Epithelial cell of prostate (primary cell): ENCODE data around the gene ASIC1.
"Not testable (repeated sequence)": the region's sequence is repeated elsewhere in the genome, so short reads cannot be mapped to it uniquely, and the experiment has no call there.

Source experiments
- DNase-seq: peaks from one replicate; pipeline ENCODE4 v3.0.0-alpha.2; 2011; ENCODE audit warnings: low read depth, low spot score
- H3K27ac ChIP-seq: fragments of 450-650 bp; 2 replicates; pipeline ENCODE4 v1.5.1; 2017; ENCODE audit warnings: mild to moderate bottlenecking

Gene ASIC1

DNA sequence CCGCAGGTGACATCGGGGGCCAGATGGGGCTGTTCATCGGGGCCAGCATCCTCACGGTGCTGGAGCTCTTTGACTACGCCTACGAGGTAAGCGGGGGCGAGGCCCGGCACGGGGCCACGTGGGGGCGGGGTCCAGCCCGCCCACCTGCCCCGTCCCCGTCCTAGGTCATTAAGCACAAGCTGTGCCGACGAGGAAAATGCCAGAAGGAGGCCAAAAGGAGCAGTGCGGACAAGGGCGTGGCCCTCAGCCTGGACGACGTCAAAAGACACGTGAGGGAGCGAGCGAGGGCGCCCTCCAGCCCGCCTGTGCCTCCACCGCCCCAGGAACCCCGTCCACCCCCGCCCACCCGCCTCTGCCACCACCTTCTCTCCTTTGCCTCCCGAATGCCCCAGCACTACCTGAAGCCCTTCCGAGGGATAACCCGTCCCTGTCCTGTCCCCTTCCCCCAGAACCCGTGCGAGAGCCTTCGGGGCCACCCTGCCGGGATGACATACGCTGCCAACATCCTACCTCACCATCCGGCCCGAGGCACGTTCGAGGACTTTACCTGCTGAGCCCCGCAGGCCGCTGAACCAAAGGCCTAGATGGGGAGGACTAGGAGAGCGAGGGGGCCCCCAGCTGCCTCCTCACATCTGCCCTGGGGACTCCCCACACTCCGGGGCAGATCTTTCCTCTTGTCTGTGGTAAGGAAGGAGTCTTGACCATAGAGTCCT, 23.9 kb downstream of the ASIC1 start:
- no peak for DNase-seq
- H3K27ac ChIP-seq: no peak overlapping the region

DNA sequence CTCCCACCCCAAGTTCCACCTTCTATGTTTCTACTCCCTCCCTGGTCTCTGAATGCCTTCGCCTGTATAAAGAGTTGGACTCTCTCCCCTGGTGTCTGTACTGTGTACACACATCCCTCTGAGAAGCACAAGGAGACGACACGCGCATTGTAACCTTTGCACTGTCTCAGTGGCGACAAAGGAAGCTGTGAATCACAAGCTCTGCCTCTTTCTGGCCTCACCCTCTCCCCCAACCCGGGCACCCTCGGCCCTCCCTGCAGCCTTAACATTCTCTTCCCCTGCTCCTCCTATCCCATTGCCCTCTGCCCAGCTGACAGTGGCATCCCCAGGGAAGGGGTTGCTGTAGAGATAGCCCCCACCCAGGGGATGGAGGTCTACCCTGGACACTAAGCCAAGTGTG, 25.2 kb downstream of the ASIC1 start:
- DNase-seq: no peak
- H3K27ac ChIP-seq: no peak overlapping the region

DNA sequence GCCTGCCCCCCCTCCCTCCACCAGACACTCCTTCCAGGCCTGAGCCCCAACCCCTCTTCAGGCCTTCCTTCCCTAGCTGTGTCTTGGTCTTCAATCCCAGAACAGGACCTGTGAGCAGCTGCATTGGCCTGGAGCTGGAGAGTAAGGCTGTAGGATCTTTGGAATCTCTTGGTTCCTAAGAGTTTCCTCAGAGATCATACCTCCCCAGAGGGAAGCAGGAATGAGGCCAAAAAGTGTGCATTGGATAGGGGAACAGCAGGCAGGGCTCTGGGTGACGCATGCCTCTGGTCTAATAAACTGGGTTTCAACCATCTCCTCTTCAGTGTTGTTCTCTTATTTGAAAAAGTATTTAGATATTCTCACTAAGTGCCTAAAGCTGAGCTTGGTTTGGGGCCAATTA, 25.9 kb downstream of the ASIC1 start:
- DNase-seq: no peak
- H3K27ac ChIP-seq: no peak overlapping the region

DNA sequence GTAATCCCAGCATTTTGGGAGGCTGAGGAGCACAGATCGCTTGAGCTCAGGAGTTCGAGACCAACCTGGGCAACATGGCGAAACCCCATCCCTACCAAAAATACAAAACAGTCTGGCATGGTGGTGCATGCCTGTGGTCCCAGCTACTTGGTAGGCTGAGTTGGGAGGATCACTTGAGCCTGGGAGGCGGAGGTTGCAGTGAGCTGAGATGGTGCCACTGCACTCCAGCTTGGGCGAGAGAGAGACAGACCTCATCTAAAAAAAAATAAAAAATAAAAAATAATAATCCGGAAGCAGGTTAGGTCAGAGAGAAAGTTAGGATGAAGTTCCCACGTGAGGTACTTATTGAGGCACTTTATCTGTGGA, 27.0 kb downstream of the ASIC1 start:
- not testable (repeated sequence) for DNase-seq
- H3K27ac ChIP-seq: peak overlapping the region; percentile 100

GRCh38 chr12:50084775-50085614, 27.6 kb downstream of the ASIC1 start, which contains the start of gene SMARCD1:
Gene SMARCD1 (plus strand): TSS chr12:50085342. CDS start chr12:50085370, 28 bp downstream.
- no peak for DNase-seq
- peak within 1 kb of the TSS; percentile 100 for H3K27ac ChIP-seq

GRCh38 chr12:50085615-50086072, 28.2 kb downstream of the ASIC1 start:
- peak overlapping the region; percentile 100 for H3K27ac ChIP-seq
- DNase-seq: no peak

GRCh38 chr12:50086148-50086547, 28.8 kb downstream of the ASIC1 start:
- H3K27ac ChIP-seq: peak overlapping the region; percentile 100
- DNase-seq: no peak

DNA sequence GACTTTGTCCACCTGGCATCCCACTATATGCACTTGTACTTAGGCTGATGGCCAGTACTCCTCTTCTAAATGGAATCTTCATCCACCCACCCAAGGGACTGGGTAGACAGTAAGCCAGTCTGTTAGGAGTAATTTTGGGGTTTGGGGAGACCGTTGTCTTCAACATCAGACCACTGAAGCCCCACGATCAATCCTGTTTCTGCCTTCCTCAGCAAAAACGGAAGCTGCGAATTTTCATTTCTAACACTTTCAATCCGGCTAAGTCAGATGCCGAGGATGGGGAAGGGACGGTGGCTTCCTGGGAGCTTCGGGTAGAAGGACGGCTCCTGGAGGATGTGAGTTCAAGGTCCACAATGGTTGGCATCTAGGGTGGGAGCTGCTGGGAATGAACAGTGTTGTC, 29.8 kb downstream of the ASIC1 start:
- H3K27ac ChIP-seq: peak overlapping the region; percentile 100
- no peak for DNase-seq

DNA sequence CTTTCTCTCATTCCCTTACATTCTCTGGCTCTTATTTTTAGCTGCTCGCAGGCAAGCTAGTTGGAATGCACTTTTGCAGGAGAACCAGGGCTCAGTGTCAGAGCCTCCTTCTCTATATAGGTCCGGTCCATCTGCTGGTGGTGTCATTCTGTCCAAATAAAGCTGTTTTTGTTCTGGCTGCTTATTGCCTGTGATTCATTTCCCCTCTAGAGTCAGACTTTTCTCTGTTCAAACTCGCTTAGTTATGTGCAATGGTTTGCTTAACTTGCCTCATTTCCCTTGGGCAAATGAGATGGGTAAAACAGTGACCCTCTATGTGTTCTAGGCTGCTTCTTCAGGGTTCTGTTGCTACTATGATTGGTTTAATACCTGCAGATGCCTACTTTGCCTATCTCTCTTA, 30.6 kb downstream of the ASIC1 start:
- DNase-seq: peak; percentile 56
- peak overlapping the region; percentile 100 for H3K27ac ChIP-seq

GRCh38 chr12:50088577-50089335, 31.4 kb downstream of the ASIC1 start:
- DNase-seq: no peak
- peak overlapping the region; percentile 100 for H3K27ac ChIP-seq

DNA sequence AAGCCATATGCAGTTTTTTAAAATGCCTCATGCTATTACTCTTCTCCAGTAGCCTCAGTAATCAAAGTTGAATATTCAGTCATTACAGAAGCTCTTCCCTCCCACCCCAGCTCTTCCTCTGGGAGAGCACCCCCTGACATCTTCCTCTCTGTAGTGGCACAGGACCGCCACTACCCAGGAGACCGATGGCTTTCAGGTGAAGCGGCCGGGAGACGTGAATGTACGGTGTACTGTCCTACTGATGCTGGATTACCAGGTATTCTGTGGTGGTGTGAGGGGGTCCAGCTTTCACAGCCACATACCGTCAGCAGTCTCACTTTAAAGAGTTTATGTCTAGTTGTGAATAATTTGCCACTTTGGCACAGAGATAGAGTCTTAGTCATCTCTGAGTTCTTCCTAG, 32.3 kb downstream of the ASIC1 start:
- no peak for DNase-seq
- peak overlapping the region; percentile 100 for H3K27ac ChIP-seq

DNA sequence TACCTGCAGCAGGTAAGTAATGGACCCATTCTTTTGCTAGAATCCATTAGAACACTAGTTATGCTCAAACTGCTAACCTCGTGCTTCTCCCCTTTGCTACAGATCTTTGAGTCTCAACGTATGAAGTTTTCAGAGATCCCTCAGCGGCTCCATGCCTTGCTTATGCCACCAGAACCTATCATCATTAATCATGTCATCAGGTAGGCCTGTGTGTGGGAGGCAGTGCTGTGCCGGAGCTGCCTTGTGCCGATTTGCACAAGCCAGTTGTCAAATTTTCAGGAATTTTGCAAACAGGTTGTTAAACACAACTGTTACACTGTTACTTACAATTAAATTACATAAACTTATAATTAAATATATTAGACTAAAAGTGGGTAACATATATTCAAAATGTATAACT, 33.0 kb downstream of the ASIC1 start:
- DNase-seq: no peak
- no peak overlapping the region for H3K27ac ChIP-seq

DNA sequence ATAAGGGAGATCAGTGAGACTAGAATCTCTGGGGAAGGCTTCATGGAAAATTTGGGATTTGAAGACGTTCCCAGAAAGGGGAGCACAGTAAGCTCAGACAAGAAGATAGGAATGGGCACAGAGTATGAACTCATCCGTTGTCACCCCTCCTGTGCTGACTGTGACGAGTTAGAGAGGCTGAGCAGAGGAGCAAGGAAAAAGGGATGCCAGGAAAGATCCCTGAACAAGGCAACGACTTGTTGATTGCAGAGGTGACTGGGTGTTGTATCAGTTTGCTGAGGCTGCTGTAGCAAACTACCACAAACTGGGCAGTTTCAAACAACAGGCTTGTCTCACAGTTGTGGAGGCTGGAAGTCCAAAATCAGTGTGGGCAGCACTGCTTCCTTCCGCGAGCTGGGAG, 40.6 kb downstream of the ASIC1 start:
- DNase-seq: no peak
- H3K27ac ChIP-seq: no peak overlapping the region

DNA sequence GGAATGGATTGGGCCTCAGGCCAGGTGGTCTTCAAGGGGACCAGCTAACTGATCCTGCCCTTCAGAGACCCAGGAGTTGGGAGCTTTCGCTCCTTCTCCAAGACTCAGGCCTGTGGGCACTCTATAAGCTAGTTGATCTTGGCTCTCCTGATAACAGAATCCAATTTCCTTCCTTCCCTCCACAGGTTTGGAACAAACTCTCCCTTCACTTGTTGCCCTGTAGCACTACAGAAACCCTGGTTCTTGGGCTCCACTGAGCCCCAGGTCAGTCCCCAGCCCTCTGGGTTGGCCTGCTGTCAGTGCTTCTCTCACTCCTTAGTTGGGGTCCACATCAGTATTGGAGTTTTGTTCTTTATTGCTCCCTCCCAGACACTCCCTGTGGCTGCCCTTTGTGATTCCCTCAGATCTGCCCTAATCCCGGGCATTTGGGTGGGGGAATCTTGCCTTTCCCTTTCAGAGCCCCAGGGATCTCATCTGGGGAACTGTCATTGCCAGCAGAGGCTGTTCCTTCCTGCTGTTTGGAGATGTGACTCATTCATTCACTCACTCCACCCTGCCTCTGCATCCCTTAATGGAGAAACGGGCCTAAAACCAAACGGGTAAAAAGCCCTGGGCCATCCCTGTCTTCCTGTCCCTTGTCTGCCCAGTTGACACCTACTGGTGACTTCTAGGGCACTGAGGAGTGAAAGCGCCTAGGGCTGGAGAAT, 42.1 kb downstream of the ASIC1 start:
- no peak for DNase-seq
- peak overlapping the region; percentile 27 for H3K27ac ChIP-seq

DNA sequence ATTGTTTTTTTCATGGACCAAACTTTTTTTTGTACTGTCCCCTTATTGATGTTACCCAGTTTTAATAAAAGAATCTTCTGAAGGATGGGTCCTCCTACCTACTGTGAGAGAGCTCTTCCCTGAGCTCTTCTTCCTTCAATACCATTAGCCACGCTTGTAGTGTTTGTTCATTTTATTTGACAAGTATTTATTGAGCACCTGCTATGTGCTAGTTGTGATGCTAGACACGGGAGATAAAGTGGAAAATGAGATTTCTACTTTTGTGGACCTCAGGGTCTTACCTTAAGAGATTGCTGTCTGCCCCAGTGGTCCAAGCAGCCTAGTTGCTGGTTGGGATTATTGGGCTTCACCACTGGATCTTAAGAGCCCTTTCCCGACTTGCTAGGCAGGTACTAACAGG, 43.2 kb downstream of the ASIC1 start:
- H3K27ac ChIP-seq: no peak overlapping the region
- no peak for DNase-seq

DNA sequence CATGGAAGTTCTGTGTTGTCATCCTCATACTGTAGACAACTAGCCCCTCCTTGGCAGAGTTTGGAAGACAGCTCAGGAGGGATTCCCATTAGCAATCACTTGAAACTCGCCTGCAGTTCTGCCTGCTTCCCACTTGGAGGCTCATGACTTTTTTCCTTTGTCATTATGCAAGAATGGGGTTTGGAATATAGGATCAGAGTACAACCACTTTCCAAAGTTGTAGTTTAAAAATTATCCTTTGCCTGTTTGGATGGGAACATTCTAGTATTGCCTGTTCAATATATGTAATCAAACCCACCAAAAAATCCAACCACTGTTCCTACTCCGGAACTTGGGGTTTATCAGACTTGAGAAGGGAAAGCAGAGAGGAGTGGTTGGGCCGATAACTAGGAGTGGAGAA, 44.3 kb downstream of the ASIC1 start:
- DNase-seq: no peak
- H3K27ac ChIP-seq: no peak overlapping the region

DNA sequence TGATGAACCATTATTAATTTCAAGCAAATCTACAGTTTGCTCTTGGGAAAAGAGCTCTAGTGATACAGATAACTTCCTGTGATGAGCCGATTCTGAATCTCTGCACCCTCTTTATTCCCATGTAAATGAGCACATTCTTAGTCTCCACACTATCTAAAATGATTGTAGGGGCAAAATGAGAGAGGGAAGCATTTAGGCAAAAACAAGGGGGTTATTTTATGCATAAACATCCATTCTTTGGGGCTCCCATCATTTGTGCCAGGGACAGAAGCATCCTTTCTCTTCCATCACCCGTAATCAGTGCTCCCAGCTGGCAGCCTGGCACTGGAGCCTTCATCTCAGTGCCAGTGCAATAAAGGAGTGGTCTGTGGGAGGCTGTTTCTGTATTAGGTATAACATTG, 44.7 kb downstream of the ASIC1 start:
- no peak for DNase-seq
- H3K27ac ChIP-seq: no peak overlapping the region

- H3K27ac ChIP-seq: no peak overlapping the region
- no peak for DNase-seq
Measured at GRCh38 chr12:50102646-50103309, 45.4 kb downstream of the ASIC1 start.

- H3K27ac ChIP-seq: no peak overlapping the region
- no peak for DNase-seq
Measured at GRCh38 chr12:50103351-50103750, 46.0 kb downstream of the ASIC1 start.
